GM21526 (cell line): ENCODE measurements around the gene ESAM.
A peak's percentile ranks its signal among the peaks of the same experiment; 100 is the strongest.

Experiments
- ATAC-seq: cut with Tn5 transposase; IDR thresholded peaks from one replicate; pipeline ENCODE4 v1.9.1; 2021; ENCODE audit warnings: moderate library complexity; ENCODE audit not compliant: unreplicated experiment, low FRiP score

The ESAM gene

GRCh38 chr11:124762105-124762623, at the start of gene ESAM:
Gene ESAM, minus strand, starts transcription at chr11:124762290. Its CDS starts 136 bp downstream, at chr11:124762154.
- ATAC-seq = peak; percentile 61

GRCh38 chr11:124811399-124812125, 49.5 kb upstream of the ESAM start:
- no peak for ATAC-seq

- ATAC-seq = no peak
These were observed 45.7 kb upstream of the ESAM start for GRCh38 chr11:124807660-124808270.

- no peak for ATAC-seq
These were observed 45.1 kb upstream of the ESAM start for GRCh38 chr11:124807201-124807600.

- ATAC-seq = no peak
These were observed 42.8 kb upstream of the ESAM start for GRCh38 chr11:124804884-124805283.

GRCh38 chr11:124801636-124802312, 39.7 kb upstream of the ESAM start:
- ATAC-seq = no peak

- no peak for ATAC-seq
These were observed 38.9 kb upstream of the ESAM start for GRCh38 chr11:124801014-124801413.

GRCh38 chr11:124800226-124800929, 38.3 kb upstream of the ESAM start, which contains the start of gene MSANTD2:
Gene MSANTD2, minus strand, starts transcription at chr11:124800406. Its CDS starts 26 bp downstream, at chr11:124800380.
- ATAC-seq = peak; percentile 82

- ATAC-seq = peak; percentile 40
These were observed 37.5 kb upstream of the ESAM start for GRCh38 chr11:124799348-124800225.

GRCh38 chr11:124798991-124799347, 36.9 kb upstream of the ESAM start:
- peak; percentile 15 for ATAC-seq

- no peak for ATAC-seq
These were observed 34.2 kb upstream of the ESAM start for GRCh38 chr11:124796312-124796711.

- ATAC-seq = peak; percentile 64
These were observed 31.6 kb upstream of the ESAM start for GRCh38 chr11:124793466-124794278.

- ATAC-seq = peak; percentile 62
These were observed 29.7 kb upstream of the ESAM start for GRCh38 chr11:124791626-124792341.

- no peak for ATAC-seq
These were observed 26.4 kb upstream of the ESAM start for GRCh38 chr11:124788521-124788920.

- ATAC-seq = no peak
These were observed 22.0 kb upstream of the ESAM start for GRCh38 chr11:124784051-124784450.

GRCh38 chr11:124783002-124783401, 20.9 kb upstream of the ESAM start:
- no peak for ATAC-seq

GRCh38 chr11:124779568-124779967, 17.5 kb upstream of the ESAM start:
- ATAC-seq = no peak

GRCh38 chr11:124778281-124778680, 16.2 kb upstream of the ESAM start:
- ATAC-seq = no peak
